ENCODE data around the gene NDE1.
A peak's percentile ranks its signal among the peaks of the same experiment; 100 is the strongest.
"Not testable (repeated sequence)": the region's sequence is repeated elsewhere in the genome, so short reads cannot be mapped to it uniquely, and the experiment has no call there.

The NDE1 gene

GRCh38 chr16:15701367-15701766 lies 51.3 kb downstream of the NDE1 start:
- no peak for DNase-seq

- DNase-seq: no peak
Observed at GRCh38 chr16:15701975-15702970, 52.2 kb downstream of the NDE1 start.

- no peak for DNase-seq
Observed at GRCh38 chr16:15703029-15703736, 53.1 kb downstream of the NDE1 start.

- DNase-seq: peak; percentile 44 to 72 (median 58)
Observed at GRCh38 chr16:15704545-15704987, 54.5 kb downstream of the NDE1 start.

- DNase-seq: no peak
Observed at GRCh38 chr16:15705064-15705565, 55.1 kb downstream of the NDE1 start.

- no peak for DNase-seq
Observed at GRCh38 chr16:15707332-15707731, 57.3 kb downstream of the NDE1 start.

GRCh38 chr16:15708096-15708495 lies 58.1 kb downstream of the NDE1 start:
- DNase-seq: no peak

- DNase-seq: no peak
Observed at GRCh38 chr16:15708997-15709396, 59.0 kb downstream of the NDE1 start.

GRCh38 chr16:15714393-15715172 lies 64.5 kb downstream of the NDE1 start:
- no peak for DNase-seq

- DNase-seq: no peak
Observed at GRCh38 chr16:15715221-15715620, 65.2 kb downstream of the NDE1 start.

- no peak for DNase-seq
Observed at GRCh38 chr16:15716694-15717447, 66.8 kb downstream of the NDE1 start.

GRCh38 chr16:15721018-15721417 lies 71.0 kb downstream of the NDE1 start:
- DNase-seq: no peak

- DNase-seq: no peak
Observed at GRCh38 chr16:15723808-15724207, 73.8 kb downstream of the NDE1 start.

GRCh38 chr16:15725641-15726240 lies 75.7 kb downstream of the NDE1 start:
- no peak for DNase-seq

GRCh38 chr16:15726715-15727114 lies 76.7 kb downstream of the NDE1 start:
- DNase-seq: no peak

- DNase-seq: not testable (repeated sequence)
Observed at GRCh38 chr16:15727697-15728096, 77.7 kb downstream of the NDE1 start.

- no peak for DNase-seq
Observed at GRCh38 chr16:15729152-15729551, 79.1 kb downstream of the NDE1 start.

- DNase-seq: no peak
Observed at GRCh38 chr16:15732416-15732815, 82.4 kb downstream of the NDE1 start.

- no peak for DNase-seq
Observed at GRCh38 chr16:15735610-15736009, 85.6 kb downstream of the NDE1 start.

- no peak for DNase-seq
Observed at GRCh38 chr16:15736529-15736928, 86.5 kb downstream of the NDE1 start.

- no peak for DNase-seq
Observed at GRCh38 chr16:15737140-15737644, 87.1 kb downstream of the NDE1 start.

Data from T-helper 1 cell (primary cell).